Glutamatergic neuron (in vitro differentiated cells): ENCODE measurements around the gene FITM1. TPM values are rescaled to one million over a fixed set of nuclear protein-coding genes. Genes with fewer than 3 reads are reported as not detected.

ENCODE experiments used
- DNase-seq: peaks from one replicate; pipeline ENCODE4 v3.0.0; 2022
- H3K27ac Mint-ChIP-seq: one replicate; pipeline ENCODE4 v1.8.0; 2020; ENCODE audit warnings: mild to moderate bottlenecking, mixed read lengths, inconsistent platforms; ENCODE audit not compliant: unreplicated experiment
- H3K27me3 Mint-ChIP-seq: one replicate; pipeline ENCODE4 v1.8.0; 2020; ENCODE audit warnings: mild to moderate bottlenecking, moderate library complexity, mixed read lengths, inconsistent platforms; ENCODE audit not compliant: unreplicated experiment
- H3K36me3 Mint-ChIP-seq: one replicate; pipeline ENCODE4 v1.8.0; 2020; ENCODE audit warnings: mild to moderate bottlenecking, mixed read lengths, inconsistent platforms; ENCODE audit not compliant: unreplicated experiment
- H3K4me1 Mint-ChIP-seq: one replicate; pipeline ENCODE4 v1.8.0; 2020; ENCODE audit warnings: mild to moderate bottlenecking, low read depth, mixed read lengths, inconsistent platforms; ENCODE audit not compliant: unreplicated experiment
- H3K4me3 Mint-ChIP-seq: one replicate; pipeline ENCODE4 v1.8.0; 2020; ENCODE audit warnings: mild to moderate bottlenecking, mixed read lengths, inconsistent platforms; ENCODE audit not compliant: unreplicated experiment
- H3K9me3 Mint-ChIP-seq: one replicate; pipeline ENCODE4 v1.8.0; 2020; ENCODE audit warnings: mild to moderate bottlenecking, moderate library complexity, mixed read lengths, inconsistent platforms; ENCODE audit not compliant: unreplicated experiment
- total RNA-seq: library from RNA; stranded (reverse); fragmentation: NEBNext Ultra II Directional; extraction: Animal tissue kit (Norgen Biotek cat#: 25700); gene quantifications from one replicate; pipeline ENCODE4 v1.2.1, GENCODE V29; 2021; ENCODE audit not compliant: unreplicated experiment
- TF ChIP-seq, protein P1 (sequence below): fragments of 200-600 bp; sonication (generic); IDR thresholded peaks from one replicate; pipeline ENCODE4 v1.5.0; 2021; ENCODE audit not compliant: partially characterized antibody, unreplicated experiment

The FITM1 gene
- total RNA-seq, 1 donor from 2014 or later: 0.66 TPM

DNA sequence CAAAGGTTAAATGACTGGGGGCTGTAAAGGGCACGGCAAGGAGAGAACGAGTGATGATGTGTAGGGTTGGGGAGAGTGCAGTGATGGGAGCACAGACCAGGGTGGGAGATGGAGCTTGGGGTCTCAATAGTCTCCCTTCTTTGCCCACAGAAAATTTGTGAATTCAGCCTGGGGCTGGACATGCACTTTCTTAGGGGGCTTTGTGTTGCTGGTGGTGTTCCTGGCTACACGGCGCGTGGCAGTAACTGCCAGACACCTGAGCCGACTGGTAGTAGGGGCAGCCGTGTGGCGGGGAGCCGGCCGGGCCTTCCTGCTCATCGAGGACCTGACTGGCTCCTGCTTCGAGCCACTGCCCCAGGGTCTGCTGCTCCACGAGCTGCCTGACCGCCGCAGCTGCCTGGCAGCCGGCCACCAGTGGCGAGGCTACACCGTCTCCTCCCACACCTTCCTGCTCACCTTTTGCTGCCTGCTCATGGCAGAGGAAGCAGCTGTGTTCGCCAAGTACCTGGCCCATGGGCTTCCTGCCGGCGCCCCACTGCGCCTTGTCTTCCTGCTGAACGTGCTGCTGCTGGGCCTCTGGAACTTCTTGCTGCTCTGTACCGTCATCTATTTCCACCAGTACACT, 1.7 kb downstream of the FITM1 start:
- Mint-ChIP-seq H3K27ac (peak overlapping the region; percentile 10), H3K36me3 (no peaks in the 10 kb centered on the region), H3K27me3 (peaks cover 16% of the 10 kb centered on the region), H3K9me3 (peaks cover 10% of the 10 kb centered on the region), H3K4me1 (peaks cover 27% of the 10 kb centered on the region), H3K4me3 (no peak overlapping the region)
- TF ChIP-seq, protein P1, sequence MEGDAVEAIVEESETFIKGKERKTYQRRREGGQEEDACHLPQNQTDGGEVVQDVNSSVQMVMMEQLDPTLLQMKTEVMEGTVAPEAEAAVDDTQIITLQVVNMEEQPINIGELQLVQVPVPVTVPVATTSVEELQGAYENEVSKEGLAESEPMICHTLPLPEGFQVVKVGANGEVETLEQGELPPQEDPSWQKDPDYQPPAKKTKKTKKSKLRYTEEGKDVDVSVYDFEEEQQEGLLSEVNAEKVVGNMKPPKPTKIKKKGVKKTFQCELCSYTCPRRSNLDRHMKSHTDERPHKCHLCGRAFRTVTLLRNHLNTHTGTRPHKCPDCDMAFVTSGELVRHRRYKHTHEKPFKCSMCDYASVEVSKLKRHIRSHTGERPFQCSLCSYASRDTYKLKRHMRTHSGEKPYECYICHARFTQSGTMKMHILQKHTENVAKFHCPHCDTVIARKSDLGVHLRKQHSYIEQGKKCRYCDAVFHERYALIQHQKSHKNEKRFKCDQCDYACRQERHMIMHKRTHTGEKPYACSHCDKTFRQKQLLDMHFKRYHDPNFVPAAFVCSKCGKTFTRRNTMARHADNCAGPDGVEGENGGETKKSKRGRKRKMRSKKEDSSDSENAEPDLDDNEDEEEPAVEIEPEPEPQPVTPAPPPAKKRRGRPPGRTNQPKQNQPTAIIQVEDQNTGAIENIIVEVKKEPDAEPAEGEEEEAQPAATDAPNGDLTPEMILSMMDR: no peak
- no peak for DNase-seq

DNA sequence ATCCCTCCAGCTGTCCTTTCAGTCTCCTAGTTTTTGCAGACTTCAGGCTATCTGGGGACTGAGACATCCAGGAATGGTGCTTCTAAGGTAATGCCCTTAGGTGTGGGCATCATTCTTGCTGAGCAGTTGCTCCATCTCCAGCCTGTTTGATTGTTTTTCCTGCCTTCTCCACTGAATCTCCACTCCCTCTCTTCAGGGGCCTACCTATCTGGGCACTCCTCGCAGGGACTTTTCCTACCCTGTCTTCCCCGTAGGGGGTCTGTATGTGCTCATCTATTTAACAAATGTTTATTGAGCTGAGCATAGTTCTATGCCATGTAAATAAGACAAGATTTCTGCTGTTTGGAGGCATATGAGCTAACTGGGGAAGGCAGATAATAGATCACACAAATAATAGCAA, 2.5 kb downstream of the FITM1 start:
- Mint-ChIP-seq H3K9me3 (peaks cover 10% of the 10 kb centered on the region), H3K27me3 (peaks cover 18% of the 10 kb centered on the region), H3K4me1 (peaks cover 27% of the 10 kb centered on the region), H3K4me3 (no peak overlapping the region), H3K27ac (no peak overlapping the region), H3K36me3 (no peaks in the 10 kb centered on the region)
- TF ChIP-seq, protein P1: no peak
- DNase-seq: no peak

DNA sequence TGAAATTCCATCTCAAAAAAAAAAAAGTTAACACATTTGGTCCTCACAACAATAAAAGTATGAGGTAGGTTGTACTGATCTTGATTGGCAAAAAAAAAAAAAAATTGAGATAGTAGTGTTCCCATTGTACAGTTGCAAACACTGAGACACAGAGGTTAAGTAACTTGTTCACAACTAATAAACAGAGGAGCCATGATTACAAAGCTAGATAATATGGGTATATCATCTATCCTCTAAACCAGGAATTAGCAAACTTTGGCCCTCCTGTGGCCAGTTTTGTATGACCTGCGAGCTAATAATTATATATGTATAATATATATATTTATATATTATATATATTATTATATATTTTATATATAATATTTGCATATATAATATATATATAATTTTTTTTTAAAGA, 3.3 kb downstream of the FITM1 start:
- H3K9me3 Mint-ChIP-seq: peaks cover 11% of the 10 kb centered on the region
- H3K27ac Mint-ChIP-seq: no peak overlapping the region
- H3K4me1 Mint-ChIP-seq: peaks cover 27% of the 10 kb centered on the region
- peaks cover 19% of the 10 kb centered on the region for H3K27me3 Mint-ChIP-seq
- H3K36me3 Mint-ChIP-seq: no peaks in the 10 kb centered on the region
- TF ChIP-seq, protein P1: no peak
- no peak overlapping the region for H3K4me3 Mint-ChIP-seq
- DNase-seq: no peak

DNA sequence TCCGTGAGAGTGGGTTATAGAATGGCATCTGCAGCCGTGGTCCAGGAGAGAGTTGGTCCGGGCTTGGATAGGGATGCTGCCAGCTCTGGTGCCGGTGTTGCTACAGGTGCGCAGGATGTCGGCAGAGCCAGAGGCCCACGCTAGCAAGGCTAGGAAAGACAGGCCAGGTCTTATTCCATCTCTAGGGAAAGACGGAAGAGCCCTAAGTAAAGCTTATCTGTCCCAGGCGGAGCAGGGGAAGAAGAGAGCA, 5.0 kb downstream of the FITM1 start:
- H3K4me3 Mint-ChIP-seq: peak overlapping the region; percentile 95
- H3K27ac Mint-ChIP-seq: peak overlapping the region; percentile 75
- DNase-seq: no peak
- H3K9me3 Mint-ChIP-seq: peaks cover 12% of the 10 kb centered on the region
- H3K36me3 Mint-ChIP-seq: no peaks in the 10 kb centered on the region
- H3K27me3 Mint-ChIP-seq: peaks cover 19% of the 10 kb centered on the region
- TF ChIP-seq, protein P1: no peak
- H3K4me1 Mint-ChIP-seq: peaks cover 33% of the 10 kb centered on the region

DNA sequence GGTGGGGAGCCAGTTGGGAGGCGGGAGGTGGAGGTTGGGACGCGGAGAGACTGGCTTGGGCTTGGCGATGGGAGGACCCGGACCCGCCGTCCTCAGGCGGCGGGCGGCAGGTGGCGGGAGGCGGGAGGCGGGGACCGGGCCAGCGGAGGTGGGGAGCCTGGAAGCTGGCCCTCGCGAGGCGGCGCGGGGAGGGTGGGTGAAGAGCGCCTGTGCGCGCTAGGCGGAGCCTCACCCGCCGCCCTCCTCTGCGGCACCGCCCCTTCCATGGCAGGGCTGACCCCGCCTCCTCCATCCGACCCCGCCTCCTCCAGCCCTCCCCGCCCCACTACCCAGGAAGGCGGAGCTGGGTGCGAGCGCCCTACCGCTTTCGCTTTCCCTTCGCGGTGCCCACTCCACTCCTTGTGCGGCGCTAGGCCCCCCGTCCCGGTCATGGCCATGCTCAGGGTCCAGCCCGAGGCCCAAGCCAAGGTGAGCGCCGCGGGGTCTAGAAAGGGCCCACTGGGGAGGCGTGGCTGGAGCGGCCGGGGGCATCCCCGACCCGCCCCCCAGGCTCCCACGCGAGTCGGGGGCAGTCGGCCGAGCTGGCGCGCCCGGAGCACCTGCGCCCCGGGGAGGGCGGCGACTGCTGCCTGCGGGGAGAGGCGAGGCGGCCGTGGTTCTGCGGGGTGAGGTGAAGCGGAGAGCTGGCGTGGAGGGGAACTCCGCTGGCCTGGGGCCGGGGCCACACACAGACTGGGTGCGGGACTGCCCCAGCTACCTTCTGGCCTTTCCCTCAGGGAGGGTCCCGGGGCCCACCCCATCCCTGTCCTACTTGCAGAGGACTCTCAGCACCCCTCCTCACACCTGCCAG, 5.6 kb downstream of the FITM1 start, which contains the start of gene PSME1:
TSS of gene PSME1 (plus strand) at position 361 of the 850 bp plus-strand sequence. CDS start at position 430, 69 bp downstream.
- H3K4me3 Mint-ChIP-seq: peak within 1 kb of the TSS; percentile 95
- H3K27me3 Mint-ChIP-seq: peaks cover 16% of the 10 kb centered on the region
- TF ChIP-seq, protein P1: no peak
- no peaks in the 10 kb centered on the region for H3K36me3 Mint-ChIP-seq
- peaks cover 27% of the 10 kb centered on the region for H3K4me1 Mint-ChIP-seq
- peaks cover 10% of the 10 kb centered on the region for H3K9me3 Mint-ChIP-seq
- H3K27ac Mint-ChIP-seq: peak within 1 kb of the TSS; percentile 75
- DNase-seq: peak; percentile 92
